ENCODE results near the gene NR3C2.

- no peak for TF ChIP-seq CTCF (IDR thresholded peaks at IDR 0.05; ENCODE audit: insufficient read depth, low read length, poor library complexity, severe bottlenecking)
- TF ChIP-seq EZH2phosphoT487 (conservative IDR thresholded peaks at IDR 0.05; ENCODE audit: low read length): no peak
Measured at GRCh38 chr4:148448141-148448540, 5.9 kb upstream of the NR3C2 start.
